HPDE6-E6E7 (cell line): Measurements from ENCODE around the gene MAP3K13.

Experiments
- DNase-seq: peaks from one replicate; pipeline ENCODE4 v3.0.0; 2011; ENCODE audit warnings: missing footprints; ENCODE audit errors: extremely low spot score

Gene MAP3K13, protein sequence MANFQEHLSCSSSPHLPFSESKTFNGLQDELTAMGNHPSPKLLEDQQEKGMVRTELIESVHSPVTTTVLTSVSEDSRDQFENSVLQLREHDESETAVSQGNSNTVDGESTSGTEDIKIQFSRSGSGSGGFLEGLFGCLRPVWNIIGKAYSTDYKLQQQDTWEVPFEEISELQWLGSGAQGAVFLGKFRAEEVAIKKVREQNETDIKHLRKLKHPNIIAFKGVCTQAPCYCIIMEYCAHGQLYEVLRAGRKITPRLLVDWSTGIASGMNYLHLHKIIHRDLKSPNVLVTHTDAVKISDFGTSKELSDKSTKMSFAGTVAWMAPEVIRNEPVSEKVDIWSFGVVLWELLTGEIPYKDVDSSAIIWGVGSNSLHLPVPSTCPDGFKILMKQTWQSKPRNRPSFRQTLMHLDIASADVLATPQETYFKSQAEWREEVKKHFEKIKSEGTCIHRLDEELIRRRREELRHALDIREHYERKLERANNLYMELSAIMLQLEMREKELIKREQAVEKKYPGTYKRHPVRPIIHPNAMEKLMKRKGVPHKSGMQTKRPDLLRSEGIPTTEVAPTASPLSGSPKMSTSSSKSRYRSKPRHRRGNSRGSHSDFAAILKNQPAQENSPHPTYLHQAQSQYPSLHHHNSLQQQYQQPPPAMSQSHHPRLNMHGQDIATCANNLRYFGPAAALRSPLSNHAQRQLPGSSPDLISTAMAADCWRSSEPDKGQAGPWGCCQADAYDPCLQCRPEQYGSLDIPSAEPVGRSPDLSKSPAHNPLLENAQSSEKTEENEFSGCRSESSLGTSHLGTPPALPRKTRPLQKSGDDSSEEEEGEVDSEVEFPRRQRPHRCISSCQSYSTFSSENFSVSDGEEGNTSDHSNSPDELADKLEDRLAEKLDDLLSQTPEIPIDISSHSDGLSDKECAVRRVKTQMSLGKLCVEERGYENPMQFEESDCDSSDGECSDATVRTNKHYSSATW

DNA sequence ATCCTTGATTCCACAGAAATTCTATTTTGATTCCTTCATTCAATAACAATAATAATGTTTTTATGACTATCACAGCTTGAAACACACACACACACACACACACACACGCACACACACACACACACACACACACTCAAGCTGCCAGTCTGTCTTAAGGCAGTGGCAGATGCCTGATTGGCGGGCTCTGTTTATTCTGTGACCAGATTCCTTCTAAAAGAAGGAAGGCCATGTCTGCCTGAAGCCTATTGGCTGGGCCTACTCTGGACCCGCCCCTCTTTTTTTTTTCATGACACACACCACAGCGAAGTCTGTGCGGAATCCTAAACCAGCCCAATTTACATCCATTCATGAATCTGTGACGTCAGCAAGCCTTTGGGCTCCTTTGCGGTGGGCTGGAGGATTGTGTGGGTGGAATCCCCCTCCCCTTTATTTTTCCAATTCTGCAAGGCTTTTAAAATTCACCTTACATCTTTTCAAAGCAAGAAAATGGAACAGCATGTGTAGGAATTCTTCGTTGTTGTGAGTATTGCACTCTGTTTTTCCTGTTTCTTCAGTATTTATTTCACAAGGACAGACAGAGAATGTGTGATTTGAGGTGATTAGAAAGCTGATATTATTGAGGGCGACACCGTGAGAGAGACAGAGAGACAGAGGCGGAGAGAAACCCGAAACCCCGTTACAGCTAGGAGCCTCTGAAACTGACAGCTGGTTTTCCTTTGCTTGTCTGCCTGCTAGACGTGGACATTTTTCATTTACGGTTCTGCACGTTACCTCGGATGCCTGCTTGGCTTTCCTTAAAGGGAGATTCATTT is at the start of gene MAP3K13:
TSS of gene MAP3K13 (plus strand) at position 287 of the 812 bp plus-strand sequence. CDS start 65,446 bp downstream, outside the sequence.
- DNase-seq = peak; percentile 90

GRCh38 chr3:185313693-185314246 is 49.2 kb upstream of the MAP3K13 start:
- DNase-seq = no peak

DNA sequence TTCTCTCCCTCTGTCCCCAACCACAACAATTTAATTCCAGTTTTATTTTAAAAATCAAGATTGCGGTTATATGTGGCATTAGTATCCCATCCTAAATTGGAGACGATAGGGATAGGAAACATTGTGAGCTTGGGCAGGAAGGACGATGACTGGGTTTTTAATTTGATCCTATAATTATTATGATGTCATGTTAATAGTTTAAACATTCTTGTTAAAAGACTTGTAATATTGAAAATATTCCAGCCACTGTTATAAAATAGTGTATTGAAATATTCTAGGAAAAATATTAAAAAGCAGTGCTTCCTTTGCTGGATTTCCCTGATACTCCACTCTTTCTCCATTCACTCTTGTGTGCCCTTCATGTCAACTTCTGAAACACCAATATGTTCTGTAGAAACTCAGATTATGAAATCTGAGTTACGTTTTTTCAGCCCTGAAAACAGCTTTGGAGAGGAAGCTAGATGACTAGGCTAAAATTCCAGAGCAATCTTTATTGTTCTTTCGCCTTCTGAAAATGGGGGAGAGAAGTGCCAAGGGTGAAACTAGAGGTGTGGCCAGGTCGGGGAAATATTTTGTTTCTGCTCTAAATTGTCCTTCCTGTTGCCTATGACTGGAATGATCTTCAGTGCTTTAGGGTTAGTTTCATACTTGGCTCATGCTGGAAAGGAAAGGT is 46.1 kb upstream of the MAP3K13 start:
- peak; percentile 34 for DNase-seq

- no peak for DNase-seq
Observed at GRCh38 chr3:185317674-185318073, 45.3 kb upstream of the MAP3K13 start.

GRCh38 chr3:185318141-185318540 is 44.8 kb upstream of the MAP3K13 start:
- no peak for DNase-seq

- DNase-seq = no peak
Observed at GRCh38 chr3:185319801-185320200, 43.1 kb upstream of the MAP3K13 start.

- no peak for DNase-seq
Observed at GRCh38 chr3:185320949-185321348, 42.0 kb upstream of the MAP3K13 start.

DNA sequence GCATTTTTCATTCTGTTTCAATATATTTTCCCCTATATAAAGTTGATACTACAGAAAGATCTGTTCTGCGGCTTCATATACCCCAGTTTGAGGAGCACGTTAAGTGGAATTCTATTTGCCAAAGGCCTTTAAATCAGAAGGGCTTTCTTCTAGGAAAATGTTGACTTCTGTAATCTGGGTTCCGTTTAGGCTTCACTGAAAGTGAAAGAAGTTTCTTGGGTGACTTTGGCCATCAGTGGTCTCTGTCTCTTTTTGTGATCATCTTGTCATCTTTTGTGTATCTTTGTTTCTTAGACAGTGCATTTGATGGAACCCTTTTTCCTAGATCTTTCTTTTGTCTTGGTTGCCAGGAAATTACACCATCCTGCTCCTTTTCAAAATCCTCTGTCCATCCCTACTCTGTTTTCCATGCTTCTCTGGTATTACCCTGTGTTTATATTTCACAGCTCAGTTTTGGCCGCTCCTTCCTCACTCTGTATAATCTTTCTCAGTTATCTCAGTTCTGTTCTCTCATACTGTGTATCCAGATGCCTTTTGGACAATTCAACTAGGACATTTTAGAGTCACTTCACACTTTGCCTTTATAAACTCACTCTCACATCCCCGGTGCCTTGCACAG is 40.7 kb upstream of the MAP3K13 start:
- no peak for DNase-seq

GRCh38 chr3:185325946-185326791 is 36.8 kb upstream of the MAP3K13 start:
- no peak for DNase-seq

DNA sequence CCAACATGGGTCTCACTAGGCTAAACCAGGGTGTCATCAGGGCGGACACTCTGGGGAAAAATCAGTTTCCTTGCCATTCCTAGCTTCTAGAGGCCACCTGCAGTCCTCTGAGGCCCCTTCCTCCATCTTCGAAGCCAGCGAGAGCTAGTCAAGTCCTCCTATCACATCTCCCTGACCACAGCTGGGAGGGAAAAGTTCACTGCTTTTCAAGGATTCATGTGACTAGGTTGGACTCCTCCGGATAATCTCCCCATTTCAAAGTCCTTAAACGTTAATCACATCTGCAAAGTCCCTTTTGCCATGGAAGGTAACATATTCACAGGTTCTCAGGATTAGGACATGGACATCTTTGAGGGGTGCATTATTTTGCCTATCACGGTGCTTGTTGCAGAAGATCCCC is 35.9 kb upstream of the MAP3K13 start:
- no peak for DNase-seq

DNA sequence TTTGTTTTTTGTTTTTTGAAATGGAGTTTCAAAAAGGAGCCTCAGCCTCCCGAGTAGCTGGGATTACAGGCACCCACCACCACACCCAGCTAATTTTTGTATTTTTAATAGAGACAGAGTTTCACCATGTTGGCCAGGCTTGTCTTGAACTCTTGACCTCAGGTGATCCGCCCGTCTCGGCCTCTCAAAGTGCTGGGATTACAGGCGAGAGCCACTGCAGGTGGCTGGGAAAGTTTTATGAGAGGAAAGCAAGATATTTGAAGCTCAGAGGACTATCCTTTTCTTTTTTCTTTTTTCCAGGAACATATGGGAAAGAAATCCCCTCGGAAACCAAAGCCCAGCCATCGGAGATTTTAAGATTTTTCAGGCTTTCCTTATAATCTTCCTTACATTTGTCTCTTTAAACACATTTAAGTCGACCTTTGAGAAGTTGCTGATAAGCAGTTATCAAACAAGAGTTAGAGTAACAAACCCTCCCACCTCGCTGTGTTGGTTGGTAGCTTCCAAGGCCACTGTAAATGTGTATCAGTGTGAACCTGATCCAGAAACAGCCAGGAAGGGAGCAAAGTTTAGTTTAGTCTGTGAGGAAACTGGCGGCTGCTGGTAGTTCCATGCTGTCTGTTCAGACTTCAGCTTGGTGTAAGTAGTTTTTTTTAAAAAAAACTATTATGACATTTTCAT is 34.5 kb upstream of the MAP3K13 start:
- DNase-seq = no peak

DNA sequence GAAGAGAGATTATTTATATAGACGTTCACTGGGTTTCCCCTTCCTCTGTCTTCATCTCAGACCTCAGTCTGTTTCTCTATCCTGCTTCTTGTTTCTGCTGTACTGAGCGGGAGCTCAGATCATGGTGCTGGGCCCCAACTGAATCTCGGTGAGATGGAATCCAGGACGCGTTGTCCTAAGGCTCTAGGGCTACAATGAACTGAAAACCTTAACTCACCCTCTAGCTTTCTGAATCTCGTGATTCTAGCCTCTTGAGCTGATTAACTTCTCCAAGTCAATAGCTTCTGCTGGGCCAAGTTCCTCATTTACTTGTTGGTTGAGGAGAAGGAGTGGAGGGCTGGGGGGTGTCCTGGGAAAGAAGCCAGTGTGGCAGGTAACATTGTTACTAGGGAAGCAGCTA is 32.7 kb upstream of the MAP3K13 start:
- DNase-seq = no peak

DNA sequence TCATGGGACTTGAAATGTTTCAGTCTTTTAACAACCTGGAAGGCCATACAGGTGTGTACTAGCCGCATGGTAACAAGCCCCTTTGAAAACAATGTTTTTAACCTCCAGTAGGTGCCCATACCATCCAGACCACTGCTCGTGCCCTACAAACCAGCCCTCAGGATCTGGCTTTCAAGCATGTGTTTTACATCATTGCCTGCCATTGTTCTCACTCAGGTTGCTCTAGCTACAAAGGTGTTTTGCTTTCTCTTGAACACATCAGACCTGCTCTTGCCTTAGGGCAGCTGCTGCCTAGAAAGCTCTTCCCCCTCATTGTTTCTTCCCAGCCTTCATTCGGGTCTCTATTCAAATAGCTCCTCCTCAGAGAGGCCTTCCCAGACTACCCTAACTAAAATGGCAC is 32.3 kb upstream of the MAP3K13 start:
- DNase-seq = no peak

GRCh38 chr3:185332026-185332735 is 30.8 kb upstream of the MAP3K13 start:
- DNase-seq = peak; percentile 42

GRCh38 chr3:185335799-185336198 is 27.1 kb upstream of the MAP3K13 start:
- DNase-seq = peak; percentile 71

DNA sequence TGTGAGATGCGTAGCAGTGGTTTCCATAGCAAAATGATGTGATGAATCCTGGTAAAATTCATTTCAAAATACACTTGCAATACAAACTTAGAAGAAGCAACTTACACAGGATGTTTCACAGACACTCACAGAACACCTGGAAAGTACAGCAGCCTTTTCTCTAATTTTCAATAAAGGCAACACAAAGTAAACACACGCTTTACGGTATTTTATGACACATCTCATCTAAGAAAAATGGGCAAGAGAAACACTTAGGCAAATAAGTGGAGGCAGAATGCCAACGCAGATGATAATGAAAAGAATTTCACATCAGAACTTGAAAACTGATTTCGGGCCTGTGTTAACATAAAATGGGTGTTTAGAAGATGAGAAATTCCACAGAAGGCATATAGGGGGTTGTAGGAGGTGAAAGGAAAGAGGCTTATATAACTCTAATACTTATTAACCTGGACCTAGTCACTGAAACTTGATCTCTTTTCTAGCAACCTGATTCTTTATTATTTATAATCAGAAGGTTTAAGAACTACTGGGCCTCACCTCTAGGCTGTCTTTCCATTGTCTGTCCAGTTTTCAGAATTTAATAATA is 25.6 kb upstream of the MAP3K13 start:
- no peak for DNase-seq

DNA sequence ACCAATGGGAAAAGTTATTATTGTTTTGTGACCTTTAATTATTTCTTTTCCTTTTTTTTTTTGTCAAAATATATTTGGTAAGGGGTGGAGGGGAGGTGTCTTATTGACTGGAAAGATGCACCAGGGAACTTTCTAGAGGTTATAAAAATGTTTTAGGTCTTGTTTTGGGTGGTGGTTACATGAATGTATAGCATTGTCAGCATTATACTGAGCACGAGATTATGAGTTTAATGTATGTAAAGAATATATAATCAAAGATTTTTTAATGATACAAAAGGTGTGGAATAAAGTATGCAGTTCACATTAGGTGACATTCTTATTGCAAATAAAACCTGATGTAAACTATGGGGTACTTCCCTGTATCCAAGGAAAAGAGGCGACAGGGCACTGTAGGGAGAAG is 23.0 kb upstream of the MAP3K13 start:
- no peak for DNase-seq

GRCh38 chr3:185340751-185341150 is 22.2 kb upstream of the MAP3K13 start:
- DNase-seq = no peak
